Ishikawa (cell line): ENCODE data around the gene RGS6.

Experiments used
- CREB1 ChIP-seq: IDR thresholded peaks from 2 replicates; pipeline ENCODE4 v1.6.1; 2012; ENCODE audit warnings: low read depth
- EGR1 ChIP-seq: IDR thresholded peaks from 2 replicates; pipeline ENCODE4 v1.6.1; 2012
- EP300 ChIP-seq: IDR thresholded peaks from 2 replicates; pipeline ENCODE4 v1.6.1; 2012; ENCODE audit warnings: borderline replicate concordance
- MAX ChIP-seq: IDR thresholded peaks from 2 replicates; pipeline ENCODE4 v1.6.1; 2012
- REST ChIP-seq: IDR thresholded peaks from 2 replicates; pipeline ENCODE4 v1.6.1; 2012; ENCODE audit warnings: low read depth, mild to moderate bottlenecking
- TAF1 ChIP-seq: IDR thresholded peaks from 2 replicates; pipeline ENCODE4 v1.6.1; 2012; ENCODE audit warnings: low read depth, mild to moderate bottlenecking
- USF1 ChIP-seq: IDR thresholded peaks from 2 replicates; pipeline ENCODE4 v1.6.1; 2012

GRCh38 chr14:72303930-72304329, 371.7 kb downstream of the RGS6 start:
- TF ChIP-seq REST (no peak), CREB1 (no peak), MAX (no peak), TAF1 (no peak), EGR1 (no peak), EP300 (no peak), USF1 (no peak)
